H1 (cell line): ENCODE data around the gene HOXA13. TPM values are rescaled to one million over a fixed set of nuclear protein-coding genes. Genes with fewer than 3 reads are reported as not detected.
A peak's percentile ranks its signal among the peaks of the same experiment; 100 is the strongest.

Source experiments
- CTCF ChIA-PET: fragments of 300-600 bp; sonication (Branson Sonifier 250); formaldehyde crosslinking; loops from one replicate; lab custom pipeline; 2021; ENCODE audit not compliant: partially characterized antibody; lab: Charles Lee
- POLR2A ChIA-PET: fragments of 300-600 bp; sonication (Branson Sonifier 250); formaldehyde crosslinking; loops from one replicate; lab custom pipeline; 2021; ENCODE audit warnings: inconsistent platforms; ENCODE audit not compliant: partially characterized antibody; lab: Charles Lee
- DNase-seq, 2 experiments: peaks; one replicate each; pipeline versions ENCODE4 v3.0.0 to v3.0.0-alpha.2; 2010 to 2022; ENCODE audit warnings: low spot score in 2 of 2, low read depth in 1 of 2, mixed read lengths in 1 of 2
- FAIRE-seq: peaks from 2 replicates; lab custom pipeline; 2011; peaks lifted over from hg19 to GRCh38; lab: Jason Lieb, UNC
- H2AFZ ChIP-seq: 2 replicates; pipeline ENCODE4 v1.8.1; 2012; ENCODE audit warnings: low read length, inconsistent platforms
- H2AK5ac ChIP-seq: 2 replicates; pipeline ENCODE4 v1.6.1; 2013; ENCODE audit warnings: low read depth, low read length
- H2BK120ac ChIP-seq: replicated peaks from 2 replicates; pipeline ENCODE3; 2013; ENCODE audit warnings: low read depth, low read length, inconsistent platforms
- H2BK12ac ChIP-seq: 2 replicates; pipeline ENCODE4 v1.6.1; 2013; ENCODE audit warnings: low read depth, low read length
- H2BK15ac ChIP-seq: 2 replicates; pipeline ENCODE4 v1.6.1; 2013; ENCODE audit warnings: low read length
- H2BK20ac ChIP-seq: 2 replicates; pipeline ENCODE4 v1.6.1; 2013; ENCODE audit warnings: low read length
- H2BK5ac ChIP-seq: 2 replicates; pipeline ENCODE4 v1.6.1; 2013; ENCODE audit warnings: low read depth, low read length
- H3K14ac ChIP-seq: 2 replicates; pipeline ENCODE4 v1.6.1; 2013; ENCODE audit warnings: inconsistent platforms; ENCODE audit not compliant: insufficient read length
- H3K18ac ChIP-seq: 2 replicates; pipeline ENCODE4 v1.6.1; 2013; ENCODE audit warnings: low read length; ENCODE audit errors: extremely low read depth
- H3K23ac ChIP-seq: 2 replicates; pipeline ENCODE4 v1.6.1; 2013; ENCODE audit warnings: inconsistent platforms; ENCODE audit not compliant: insufficient read length
- H3K23me2 ChIP-seq: 2 replicates; pipeline ENCODE4 v1.6.1; 2013; ENCODE audit warnings: low read depth, low read length
- H3K27ac ChIP-seq: 2 replicates; pipeline ENCODE4 v1.6.1; 2011; ENCODE audit warnings: low read depth, low read length, inconsistent platforms
- H3K27me3 ChIP-seq, 4 experiments: replicated peaks in 1 of 4; 1 replicate in 1 of 4; 2 replicates in 3 of 4; pipeline versions ENCODE4 v1.6.1 to v1.8.1; 2011 to 2013; ENCODE audit warnings: low read length in 3 of 4, mild to moderate bottlenecking in 3 of 4, inconsistent platforms in 2 of 4, mixed read lengths in 2 of 4, moderate library complexity in 1 of 4; ENCODE audit not compliant: control insufficient read depth in 3 of 4, insufficient read depth in 3 of 4; ENCODE audit errors: extremely low read depth in 1 of 4
- H3K36me3 ChIP-seq, 4 experiments: 2 replicates each; pipeline versions ENCODE4 v1.6.1 to v1.8.1; 2011 to 2013; ENCODE audit warnings: mild to moderate bottlenecking in 4 of 4, low read length in 3 of 4, moderate library complexity in 2 of 4, control low read depth in 1 of 4, inconsistent platforms in 1 of 4; ENCODE audit not compliant: insufficient read depth in 4 of 4, control insufficient read depth in 2 of 4
- H3K4ac ChIP-seq: replicated peaks from 2 replicates; pipeline ENCODE3; 2013; ENCODE audit warnings: low read length, low read depth, mixed read lengths, inconsistent platforms; ENCODE audit not compliant: insufficient read length
- H3K4me1 ChIP-seq, 4 experiments: replicated peaks in 1 of 4; 1 replicate in 1 of 4; 2 replicates in 3 of 4; pipeline versions ENCODE4 v1.6.1 to v1.8.1; 2011 to 2013; ENCODE audit warnings: low read length in 3 of 4, inconsistent platforms in 2 of 4, mixed read lengths in 1 of 4; ENCODE audit not compliant: insufficient read depth in 4 of 4, control insufficient read depth in 3 of 4
- H3K4me2 ChIP-seq, 2 experiments: 2 replicates each; pipeline versions ENCODE4 v1.6.1 to v1.8.1; 2011 to 2013; ENCODE audit warnings: low read depth in 2 of 2, low read length in 2 of 2, control low read depth in 1 of 2, inconsistent platforms in 1 of 2, mild to moderate bottlenecking in 1 of 2; ENCODE audit not compliant: insufficient read depth in 1 of 2
- H3K4me3 ChIP-seq, 4 experiments: fragments of 200-600, 300-600 bp in 1 of 4; sonication (generic), shearing (Covaris generic), sonication (Bioruptor Twin) in 1 of 4; 2 replicates each; pipeline versions ENCODE4 v1.5.1 to v1.8.1; 2011 to 2016; ENCODE audit warnings: low read length in 4 of 4, low read depth in 3 of 4, control low read depth in 2 of 4, inconsistent platforms in 2 of 4, mild to moderate bottlenecking in 2 of 4, mixed read lengths in 1 of 4, moderate library complexity in 1 of 4; ENCODE audit not compliant: insufficient read depth in 2 of 4; ENCODE audit errors: extremely low read depth in 1 of 4
- H3K56ac ChIP-seq: replicated peaks from 2 replicates; pipeline ENCODE3; 2013; ENCODE audit warnings: low read depth, mild to moderate bottlenecking, mixed read lengths, low read length, inconsistent platforms; ENCODE audit not compliant: insufficient read length
- H3K79me1 ChIP-seq: 2 replicates; pipeline ENCODE4 v1.6.1; 2013; ENCODE audit warnings: low read depth, low read length, control low read depth
- H3K79me2 ChIP-seq, 2 experiments: 2 replicates each; pipeline versions ENCODE4 v1.6.1 to v1.8.1; 2012 to 2013; ENCODE audit warnings: low read length in 2 of 2, mild to moderate bottlenecking in 2 of 2, inconsistent platforms in 1 of 2; ENCODE audit not compliant: insufficient read depth in 2 of 2, control insufficient read depth in 1 of 2
- H3K9ac ChIP-seq, 4 experiments: replicated peaks in 1 of 4; 1 replicate in 1 of 4; 2 replicates in 3 of 4; pipeline versions ENCODE4 v1.6.1 to v1.8.1; 2011 to 2013; ENCODE audit warnings: low read depth in 3 of 4, low read length in 3 of 4, control low read depth in 2 of 4, mild to moderate bottlenecking in 2 of 4, moderate library complexity in 2 of 4, inconsistent platforms in 1 of 4; ENCODE audit errors: extremely low read depth in 1 of 4
- H3K9me3 ChIP-seq, 2 experiments: 2 replicates each; pipeline versions ENCODE4 v1.6.1 to v1.8.1; 2012 to 2013; ENCODE audit warnings: mild to moderate bottlenecking in 2 of 2, moderate library complexity in 2 of 2, control low read depth in 1 of 2, inconsistent platforms in 1 of 2, low read depth in 1 of 2, low read length in 1 of 2, mixed read lengths in 1 of 2; ENCODE audit not compliant: insufficient read depth in 2 of 2
- H4K20me1 ChIP-seq, 2 experiments: replicated peaks in 1 of 2; 2 replicates each; pipeline versions ENCODE3 to v1.8.1; 2011 to 2013; ENCODE audit warnings: inconsistent platforms in 2 of 2, low read length in 2 of 2, mild to moderate bottlenecking in 1 of 2; ENCODE audit not compliant: insufficient read depth in 2 of 2, control insufficient read depth in 1 of 2
- H4K5ac ChIP-seq: 2 replicates; pipeline ENCODE4 v1.6.1; 2013; ENCODE audit warnings: low read length, low read depth, mixed read lengths, inconsistent platforms; ENCODE audit not compliant: insufficient read length
- H4K8ac ChIP-seq: 2 replicates; pipeline ENCODE4 v1.8.0; 2013; ENCODE audit warnings: mild to moderate bottlenecking, moderate library complexity, low read length, inconsistent platforms; ENCODE audit not compliant: insufficient read depth; ENCODE audit errors: extremely low read depth
- H4K91ac ChIP-seq: replicated peaks from 2 replicates; pipeline ENCODE3; 2013; ENCODE audit warnings: low read length, mixed read lengths, inconsistent platforms; ENCODE audit not compliant: insufficient read length
- ASH2L ChIP-seq: fragments of 200-600, 300-600 bp; sonication (generic); IDR thresholded peaks from one replicate; pipeline ENCODE4 v1.7.1; 2017; ENCODE audit warnings: low read length
- CREB1 ChIP-seq: IDR thresholded peaks from 2 replicates; pipeline ENCODE4 v1.6.1; 2012; ENCODE audit warnings: inconsistent platforms
- GABPA ChIP-seq: IDR thresholded peaks from 2 replicates; pipeline ENCODE4 v1.6.1; 2011; ENCODE audit warnings: mild to moderate bottlenecking, low read length, moderate library complexity, borderline replicate concordance; ENCODE audit not compliant: insufficient read depth
- HDAC2 ChIP-seq, 2 experiments: fragments of 300-600 bp in 1 of 2; sonication (generic) in 1 of 2; IDR thresholded peaks; 2 replicates each; pipeline ENCODE4 v1.6.1; 2011 to 2012; ENCODE audit warnings: low read depth in 2 of 2, low read length in 2 of 2, mild to moderate bottlenecking in 2 of 2, moderate library complexity in 2 of 2, borderline replicate concordance in 1 of 2, inconsistent platforms in 1 of 2
- JUN ChIP-seq: IDR thresholded peaks from 2 replicates; pipeline ENCODE4 v1.6.1; 2011; ENCODE audit warnings: low read depth, mild to moderate bottlenecking, improper control_type of control experiment, low read length
- PHF8 ChIP-seq: fragments of 200-600 bp; sonication (generic); conservative IDR thresholded peaks from 2 replicates; pipeline ENCODE4 v1.7.1; 2012; ENCODE audit warnings: low read depth, mild to moderate bottlenecking, inconsistent platforms, low read length, moderate library complexity
- SIX5 ChIP-seq: IDR thresholded peaks from 2 replicates; pipeline ENCODE4 v1.6.1; 2011; ENCODE audit warnings: mild to moderate bottlenecking, low read depth, low read length
- SP2 ChIP-seq: IDR thresholded peaks from 2 replicates; pipeline ENCODE4 v1.6.1; 2012; ENCODE audit warnings: mild to moderate bottlenecking, low read length, inconsistent platforms
- TBP ChIP-seq: IDR thresholded peaks from 2 replicates; pipeline ENCODE4 v1.6.1; 2011; ENCODE audit warnings: low read depth, low read length, improper control_type of control experiment
- WGBS, 2 experiments: shearing (Covaris generic) in 1 of 2; methylation state at CpG; one replicate each; pipeline versions ENCODE4 v1.1.6 to v1.1.7; 2013 to 2015; ENCODE audit warnings: low lambda C conversion rate in 2 of 2, mixed read lengths in 2 of 2, inconsistent platforms in 1 of 2, low coverage in 1 of 2, missing lambda C conversion rate in 1 of 2; ENCODE audit not compliant: insufficient replicate concordance in 2 of 2, insufficient coverage in 1 of 2, insufficient read length in 1 of 2; ENCODE audit errors: extremely low coverage in 1 of 2, missing lambda C conversion rate in 1 of 2; 5-methylcytosine and 5-hydroxymethylcytosine counted together
- polyA plus RNA-seq, 7 experiments: library from polyadenylated mRNA; depleted of rRNA in 3 of 7; stranded (reverse) in 5 of 7; unstranded in 2 of 7; fragments of >200 nt in 5 of 7; fragments of 200-250 nt in 2 of 7; gene quantifications; 1 replicate in 5 of 7; 2 replicates in 1 of 7; 4 replicates in 1 of 7; pipeline versions ENCODE4 v1.2.1 to v1.2.3, GENCODE V29; 2011 to 2013; ENCODE audit warnings: missing spikeins in 2 of 7, mixed read lengths in 2 of 7
- total RNA-seq: library from RNA; stranded (reverse); fragmentation: NEBNext Ultra II Directional; extraction: Animal tissue kit (Norgen Biotek cat#: 25700); gene quantifications from 2 replicates; pipeline ENCODE4 v1.2.1, GENCODE V29; 2021
- TF ChIP-seq, protein P1 (sequence below): IDR thresholded peaks from 2 replicates; pipeline ENCODE4 v1.6.1; 2012; ENCODE audit warnings: inconsistent platforms

The HOXA13 gene
- total and polyA plus RNA-seq, 2 of the 8 experiments (the other 6 are each of a cell fraction or from before 2014, with no cell fraction given), result not detected

- CTCF ChIA-PET, result interaction anchor here (0.6 to 7.9 kb wide), 9 partner anchors 9 to 1069 kb away, joined by 3 to 57 read pairs (median 6); no protein-coding TSS in a partner anchor
- peak; percentile 20 for TF ChIP-seq ASH2L
- TF ChIP-seq, protein P1, sequence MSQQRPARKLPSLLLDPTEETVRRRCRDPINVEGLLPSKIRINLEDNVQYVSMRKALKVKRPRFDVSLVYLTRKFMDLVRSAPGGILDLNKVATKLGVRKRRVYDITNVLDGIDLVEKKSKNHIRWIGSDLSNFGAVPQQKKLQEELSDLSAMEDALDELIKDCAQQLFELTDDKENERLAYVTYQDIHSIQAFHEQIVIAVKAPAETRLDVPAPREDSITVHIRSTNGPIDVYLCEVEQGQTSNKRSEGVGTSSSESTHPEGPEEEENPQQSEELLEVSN, result 0 out of 2 replicates have a peak, but pooled peaks have one; percentile 23
- TF ChIP-seq HDAC2 (IDR thresholded peaks at IDR 0.05; ENCODE audit: borderline replicate concordance in 1 of 2, low read depth in 2 of 2, low read length in 2 of 2), result no peak; a peak in 1 of 4 replicates
- no peak for TF ChIP-seq JUN
- no peak for TF ChIP-seq SP2
- no peak for TF ChIP-seq SIX5
- TF ChIP-seq GABPA, result peak; percentile 69; the same call in 1 of the 2 replicates
- 0 out of 2 replicates have a peak, but pooled peaks have one; percentile 22 for TF ChIP-seq PHF8
- TF ChIP-seq TBP, result peak; percentile 14; the same call in 1 of the 2 replicates
- TF ChIP-seq CREB1, result peak; percentile 36; the same call in 1 of the 2 replicates
Measured at GRCh38 chr7:27235387-27236311, 35.8 kb upstream of the HOXA13 start.

More at GRCh38 chr7:27235387-27236311, 35.8 kb upstream of the HOXA13 start:
- Histone ChIP-seq H3K23ac (no peak overlapping the region), H2BK20ac (no peak overlapping the region), H2BK120ac (no peak overlapping the region), H2BK5ac (no peak overlapping the region), H3K18ac (peak overlapping the region; percentile 24), H3K79me1 (no peaks in the 10 kb centered on the region), H2AFZ (no peak overlapping the region; the same call in 1 of the 2 replicates), H3K9ac (no peak overlapping the region), H3K79me2 (no peaks in the 10 kb centered on the region), H3K36me3 (no peaks in the 10 kb centered on the region), H2AK5ac (no peak overlapping the region), H3K14ac (no peak overlapping the region), H2BK12ac (peak overlapping the region; percentile 39; the same call in 1 of the 2 replicates), H3K4me2 (peak overlapping the region; percentile 73 to 89), H2BK15ac (no peak overlapping the region), H4K8ac (peak overlapping the region; percentile 20; the same call in 1 of the 2 replicates), H3K23me2 (peaks cover 8% of the 10 kb centered on the region; the same call in 1 of the 2 replicates), H3K27ac (no peak overlapping the region), H3K9me3 (no peaks in the 10 kb centered on the region), H3K4ac (no peak overlapping the region), H3K4me1 (peaks cover 2 to 11% (median 7%) of the 10 kb centered on the region in 4 experiments), H3K27me3 (peaks cover 67 to 87% (median 78%) of the 10 kb centered on the region in 4 experiments), H4K91ac (no peak overlapping the region), H4K20me1 (peaks cover 10 to 22% of the 10 kb centered on the region in 2 experiments), H3K4me3 (peak overlapping the region; percentile 9 to 60 (median 37); a peak in 7 of 8 replicates), H4K5ac (no peak overlapping the region), H3K56ac (peak overlapping the region; percentile 36)
- DNase-seq, result peak in 1 of 2 experiments; percentile 86
- no peak for FAIRE-seq
- WGBS, 2 experiments, result 2% methylated on average over 59 of the region's 66 CpGs; no CpG with 5 or more reads in 1 of the 2 experiments
- POLR2A ChIA-PET, result no interaction called here
